Upper lobe of left lung (tissue), 4 donors: ENCODE measurements around the gene MON1B.
"Not testable (repeated sequence)": the region's sequence is repeated elsewhere in the genome, so short reads cannot be mapped to it uniquely, and the experiment has no call there.

ENCODE experiments used
- POLR2A ChIP-seq, 4 donors: fragments of 450-650 bp; IDR thresholded peaks; one replicate each; pipeline ENCODE4 v1.5.1; 2016 to 2017; ENCODE audit warnings: antibody characterized with exemption in 4 of 4, mild to moderate bottlenecking in 2 of 4
- POLR2AphosphoS5 ChIP-seq, 2 donors: sonication (generic); formaldehyde crosslinking; IDR thresholded peaks; one replicate each; pipeline ENCODE4 v1.5.1; 2017; ENCODE audit warnings: antibody characterized with exemption in 2 of 2
- TF ChIP-seq, protein P1 (sequence below), 6 experiments: fragments of 450-650 bp in 4 of 6; fragments of 200-600 bp in 2 of 6; sonication (generic) in 2 of 6; IDR thresholded peaks; one replicate each; pipeline ENCODE4 v1.5.1; 2016 to 2019; ENCODE audit warnings: antibody characterized with exemption in 6 of 6

DNA sequence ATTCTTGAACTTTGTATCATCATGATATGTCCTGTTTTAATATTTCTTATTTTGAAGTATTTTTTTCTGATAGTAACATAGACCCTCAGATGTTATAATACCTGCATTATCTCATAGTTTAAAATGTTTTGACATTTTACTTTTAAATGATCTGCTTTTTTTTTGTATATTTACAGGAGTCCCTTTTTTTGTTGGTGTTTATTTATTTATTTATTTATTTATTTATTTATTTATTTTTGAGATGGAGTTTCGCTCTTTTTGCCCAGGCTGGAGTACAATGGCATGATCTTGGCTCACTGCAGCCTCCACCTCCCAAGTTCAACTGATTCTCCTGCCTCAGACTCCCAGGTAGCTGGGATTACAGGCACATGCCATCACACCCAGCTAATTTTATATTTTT lies 4.7 kb upstream of the MON1B start:
- not testable (repeated sequence) for TF ChIP-seq POLR2A, POLR2AphosphoS5 (IDR thresholded peaks at IDR 0.05)
- TF ChIP-seq, protein P1, sequence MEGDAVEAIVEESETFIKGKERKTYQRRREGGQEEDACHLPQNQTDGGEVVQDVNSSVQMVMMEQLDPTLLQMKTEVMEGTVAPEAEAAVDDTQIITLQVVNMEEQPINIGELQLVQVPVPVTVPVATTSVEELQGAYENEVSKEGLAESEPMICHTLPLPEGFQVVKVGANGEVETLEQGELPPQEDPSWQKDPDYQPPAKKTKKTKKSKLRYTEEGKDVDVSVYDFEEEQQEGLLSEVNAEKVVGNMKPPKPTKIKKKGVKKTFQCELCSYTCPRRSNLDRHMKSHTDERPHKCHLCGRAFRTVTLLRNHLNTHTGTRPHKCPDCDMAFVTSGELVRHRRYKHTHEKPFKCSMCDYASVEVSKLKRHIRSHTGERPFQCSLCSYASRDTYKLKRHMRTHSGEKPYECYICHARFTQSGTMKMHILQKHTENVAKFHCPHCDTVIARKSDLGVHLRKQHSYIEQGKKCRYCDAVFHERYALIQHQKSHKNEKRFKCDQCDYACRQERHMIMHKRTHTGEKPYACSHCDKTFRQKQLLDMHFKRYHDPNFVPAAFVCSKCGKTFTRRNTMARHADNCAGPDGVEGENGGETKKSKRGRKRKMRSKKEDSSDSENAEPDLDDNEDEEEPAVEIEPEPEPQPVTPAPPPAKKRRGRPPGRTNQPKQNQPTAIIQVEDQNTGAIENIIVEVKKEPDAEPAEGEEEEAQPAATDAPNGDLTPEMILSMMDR (IDR thresholded peaks at IDR 0.05) = not testable (repeated sequence)
